Kidney capillary endothelial cell (primary cell): Measurements from ENCODE around the gene SPACA7.

Experiments
- DNase-seq: peaks from one replicate; pipeline ENCODE4 v3.0.0-alpha.2; 2018; ENCODE audit warnings: low spot score

Gene SPACA7

GRCh38 chr13:112376050-112376681 lies at the start of gene SPACA7:
TSS of gene SPACA7 (plus strand) at chr13:112376355. CDS start at chr13:112376386, 31 bp downstream.
- DNase-seq: no peak

GRCh38 chr13:112326821-112327370 lies 49.3 kb upstream of the SPACA7 start:
- DNase-seq: no peak

- no peak for DNase-seq
Observed at GRCh38 chr13:112328936-112329335, 47.2 kb upstream of the SPACA7 start.

- DNase-seq: no peak
Observed at GRCh38 chr13:112329376-112329775, 46.8 kb upstream of the SPACA7 start.

- no peak for DNase-seq
Observed at GRCh38 chr13:112330066-112330465, 46.1 kb upstream of the SPACA7 start.

GRCh38 chr13:112330479-112331381 lies 45.4 kb upstream of the SPACA7 start:
- DNase-seq: no peak

GRCh38 chr13:112331675-112332074 lies 44.5 kb upstream of the SPACA7 start:
- no peak for DNase-seq

GRCh38 chr13:112332727-112333126 lies 43.4 kb upstream of the SPACA7 start:
- no peak for DNase-seq

- DNase-seq: no peak
Observed at GRCh38 chr13:112333756-112334543, 42.2 kb upstream of the SPACA7 start.

- DNase-seq: no peak
Observed at GRCh38 chr13:112335135-112335534, 41.0 kb upstream of the SPACA7 start.

- DNase-seq: no peak
Observed at GRCh38 chr13:112341446-112341845, 34.7 kb upstream of the SPACA7 start.

- no peak for DNase-seq
Observed at GRCh38 chr13:112341976-112342735, 34.0 kb upstream of the SPACA7 start.

- no peak for DNase-seq
Observed at GRCh38 chr13:112342841-112343361, 33.3 kb upstream of the SPACA7 start.

GRCh38 chr13:112343591-112343990 lies 32.6 kb upstream of the SPACA7 start:
- no peak for DNase-seq

- DNase-seq: no peak
Observed at GRCh38 chr13:112345826-112346172, 30.4 kb upstream of the SPACA7 start.

GRCh38 chr13:112346173-112346898 lies 29.8 kb upstream of the SPACA7 start:
- DNase-seq: no peak

- no peak for DNase-seq
Observed at GRCh38 chr13:112346899-112347229, 29.3 kb upstream of the SPACA7 start.

- no peak for DNase-seq
Observed at GRCh38 chr13:112347986-112348385, 28.2 kb upstream of the SPACA7 start.

- DNase-seq: no peak
Observed at GRCh38 chr13:112348642-112349345, 27.4 kb upstream of the SPACA7 start.

GRCh38 chr13:112349681-112350080 lies 26.5 kb upstream of the SPACA7 start:
- no peak for DNase-seq
